ENCODE measurements around the gene KIF20B.

The KIF20B gene

GRCh38 chr10:89685936-89686335 is 15.5 kb upstream of the KIF20B start:
- no peak for FAIRE-seq
- TF ChIP-seq, protein P1, sequence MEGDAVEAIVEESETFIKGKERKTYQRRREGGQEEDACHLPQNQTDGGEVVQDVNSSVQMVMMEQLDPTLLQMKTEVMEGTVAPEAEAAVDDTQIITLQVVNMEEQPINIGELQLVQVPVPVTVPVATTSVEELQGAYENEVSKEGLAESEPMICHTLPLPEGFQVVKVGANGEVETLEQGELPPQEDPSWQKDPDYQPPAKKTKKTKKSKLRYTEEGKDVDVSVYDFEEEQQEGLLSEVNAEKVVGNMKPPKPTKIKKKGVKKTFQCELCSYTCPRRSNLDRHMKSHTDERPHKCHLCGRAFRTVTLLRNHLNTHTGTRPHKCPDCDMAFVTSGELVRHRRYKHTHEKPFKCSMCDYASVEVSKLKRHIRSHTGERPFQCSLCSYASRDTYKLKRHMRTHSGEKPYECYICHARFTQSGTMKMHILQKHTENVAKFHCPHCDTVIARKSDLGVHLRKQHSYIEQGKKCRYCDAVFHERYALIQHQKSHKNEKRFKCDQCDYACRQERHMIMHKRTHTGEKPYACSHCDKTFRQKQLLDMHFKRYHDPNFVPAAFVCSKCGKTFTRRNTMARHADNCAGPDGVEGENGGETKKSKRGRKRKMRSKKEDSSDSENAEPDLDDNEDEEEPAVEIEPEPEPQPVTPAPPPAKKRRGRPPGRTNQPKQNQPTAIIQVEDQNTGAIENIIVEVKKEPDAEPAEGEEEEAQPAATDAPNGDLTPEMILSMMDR (IDR thresholded peaks at IDR 0.05; ENCODE audit: insufficient read depth, missing control alignments) = no peak
- no peak for DNase-seq (ENCODE audit: insufficient read length, low spot score)

GRCh38 chr10:89690027-89690426 is 11.4 kb upstream of the KIF20B start:
- no peak for DNase-seq (ENCODE audit: insufficient read length, low spot score)
- TF ChIP-seq, protein P1 (IDR thresholded peaks at IDR 0.05; ENCODE audit: insufficient read depth, missing control alignments) = no peak
- no peak for FAIRE-seq

DNA sequence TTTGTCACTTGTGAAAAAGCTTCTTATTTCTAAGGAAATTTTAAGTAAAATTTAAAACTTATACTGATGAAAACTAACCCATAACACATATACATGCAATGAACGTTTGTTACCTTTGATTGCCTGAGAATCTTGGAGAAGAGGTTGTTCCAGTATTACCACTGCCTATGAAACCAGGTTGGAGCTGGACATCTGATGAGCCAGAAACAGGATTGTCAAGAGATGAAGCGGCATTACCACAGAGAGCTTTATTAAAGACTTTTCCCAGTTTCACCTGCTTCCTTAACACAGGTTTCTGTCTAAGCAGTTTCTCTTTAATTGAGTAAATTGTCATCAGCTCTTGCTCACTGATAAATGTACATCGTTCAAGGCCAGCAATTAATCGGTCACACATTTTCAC is 9.0 kb upstream of the KIF20B start:
- DNase-seq (ENCODE audit: insufficient read length, low spot score) (no peak), FAIRE-seq (no peak)
- TF ChIP-seq, protein P1 (IDR thresholded peaks at IDR 0.05; ENCODE audit: insufficient read depth, missing control alignments) = no peak

- TF ChIP-seq, protein P1 (IDR thresholded peaks at IDR 0.05; ENCODE audit: insufficient read depth, missing control alignments) = no peak
- FAIRE-seq = no peak
- DNase-seq (ENCODE audit: insufficient read length, low spot score) = no peak
These were observed 8.2 kb upstream of the KIF20B start for GRCh38 chr10:89693176-89693575.

GRCh38 chr10:89695307-89695706 is 6.1 kb upstream of the KIF20B start:
- TF ChIP-seq, protein P1 (IDR thresholded peaks at IDR 0.05; ENCODE audit: insufficient read depth, missing control alignments) = no peak
- no peak for FAIRE-seq
- DNase-seq (ENCODE audit: insufficient read length, low spot score) = no peak

DNA sequence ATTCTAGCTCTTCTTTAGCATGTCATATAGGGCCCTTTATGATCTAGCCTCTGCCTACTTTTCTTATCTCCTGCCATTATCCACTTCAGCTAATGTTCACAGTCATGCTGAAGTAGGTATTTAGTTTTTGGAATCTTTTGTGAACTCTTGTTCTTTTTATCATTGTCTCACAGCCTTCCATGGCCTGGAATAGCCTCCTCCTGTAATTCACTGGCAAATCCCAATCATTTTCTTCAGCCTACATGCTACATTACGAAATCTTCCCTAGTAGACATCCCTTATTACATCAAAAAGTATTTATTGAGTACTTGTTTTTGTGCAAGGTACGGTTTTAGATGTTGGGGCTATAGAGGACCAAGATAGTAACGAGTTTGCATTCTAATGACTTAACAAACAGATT is 3.4 kb upstream of the KIF20B start:
- FAIRE-seq = no peak
- no peak for DNase-seq (ENCODE audit: insufficient read length, low spot score)
- TF ChIP-seq, protein P1 (IDR thresholded peaks at IDR 0.05; ENCODE audit: insufficient read depth, missing control alignments) = no peak

GRCh38 chr10:89699581-89700064 is 1.8 kb upstream of the KIF20B start:
- no peak for DNase-seq (ENCODE audit: insufficient read length, low spot score)
- no peak for FAIRE-seq
- TF ChIP-seq, protein P1 (IDR thresholded peaks at IDR 0.05; ENCODE audit: insufficient read depth, missing control alignments) = no peak

Data from D721Med (cell line).